Ramos (cell line): ENCODE data around the gene KRT82.

Source experiments
- in situ Hi-C: fragments of 300-500 bp; cut with MboI; formaldehyde crosslinking; loops from one replicate; pipeline ENCODE4 v1.14.3; 2022; ENCODE audit warnings: low sequenced_read_pairs; ENCODE audit not compliant: unreplicated experiment

The KRT82 gene

GRCh38 chr12:52436000-52436827, 30.1 kb upstream of the KRT82 start:
- in situ Hi-C loops, result no loop called here

GRCh38 chr12:52435659-52435999, 29.5 kb upstream of the KRT82 start:
- in situ Hi-C loops, result no loop called here

GRCh38 chr12:52434760-52435530, 28.8 kb upstream of the KRT82 start:
- in situ Hi-C loops, result no loop called here

- in situ Hi-C loops, result no loop called here
These were observed 28.1 kb upstream of the KRT82 start, which contains the start of gene KRT75 for GRCh38 chr12:52434081-52434733. Gene KRT75 (minus strand): TSS chr12:52434371. CDS start chr12:52434304, 67 bp downstream.

GRCh38 chr12:52433501-52434080, 27.5 kb upstream of the KRT82 start:
- in situ Hi-C loops, result no loop called here

- in situ Hi-C loops, result no loop called here
These were observed 26.5 kb upstream of the KRT82 start for GRCh38 chr12:52432559-52433207.

- in situ Hi-C loops, result no loop called here
These were observed 22.0 kb upstream of the KRT82 start for GRCh38 chr12:52428121-52428520.

GRCh38 chr12:52427083-52427482, 20.9 kb upstream of the KRT82 start:
- in situ Hi-C loops, result no loop called here

GRCh38 chr12:52426034-52426433, 19.9 kb upstream of the KRT82 start:
- in situ Hi-C loops, result no loop called here

- in situ Hi-C loops, result no loop called here
These were observed 19.3 kb upstream of the KRT82 start for GRCh38 chr12:52425466-52425865.

- in situ Hi-C loops, result no loop called here
These were observed 17.7 kb upstream of the KRT82 start for GRCh38 chr12:52423661-52424500.

GRCh38 chr12:52423035-52423434, 16.9 kb upstream of the KRT82 start:
- in situ Hi-C loops, result no loop called here

- in situ Hi-C loops, result no loop called here
These were observed 13.5 kb upstream of the KRT82 start for GRCh38 chr12:52419656-52420055.

- in situ Hi-C loops, result no loop called here
These were observed 12.5 kb upstream of the KRT82 start for GRCh38 chr12:52418576-52419110.

- in situ Hi-C loops, result no loop called here
These were observed 11.6 kb upstream of the KRT82 start for GRCh38 chr12:52417740-52418139.

- in situ Hi-C loops, result no loop called here
These were observed 10.7 kb upstream of the KRT82 start for GRCh38 chr12:52416795-52417194.

GRCh38 chr12:52415870-52416750, 10.0 kb upstream of the KRT82 start:
- in situ Hi-C loops, result no loop called here

GRCh38 chr12:52414936-52415335, 8.8 kb upstream of the KRT82 start:
- in situ Hi-C loops, result no loop called here
